ENCODE data around the gene OSBPL5.
"Not testable (repeated sequence)": the region's sequence is repeated elsewhere in the genome, so short reads cannot be mapped to it uniquely, and the experiment has no call there.

DNA sequence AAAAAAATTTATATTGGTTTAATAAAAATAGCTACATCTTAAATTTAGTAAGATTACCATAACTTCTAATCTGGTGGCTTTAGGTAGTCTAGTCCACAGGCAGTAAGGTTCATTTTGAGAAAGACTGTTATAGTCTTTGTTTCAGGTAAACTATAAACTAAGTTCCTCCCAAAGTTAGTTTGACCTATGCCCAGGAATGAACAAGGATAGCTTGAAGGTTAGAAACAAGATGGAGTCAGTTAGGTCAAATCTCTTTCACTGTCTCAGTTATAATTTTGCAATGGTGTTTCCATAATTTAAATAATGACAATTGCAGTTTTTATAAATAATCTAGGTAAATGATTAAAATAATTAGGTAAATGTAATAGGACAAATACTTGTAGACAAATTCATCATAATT is 51.4 kb downstream of the OSBPL5 start:
- not testable (repeated sequence) for TF ChIP-seq EZH2 (IDR thresholded peaks at IDR 0.05; ENCODE audit: low read length, missing control alignments)
- TF ChIP-seq, protein P1, sequence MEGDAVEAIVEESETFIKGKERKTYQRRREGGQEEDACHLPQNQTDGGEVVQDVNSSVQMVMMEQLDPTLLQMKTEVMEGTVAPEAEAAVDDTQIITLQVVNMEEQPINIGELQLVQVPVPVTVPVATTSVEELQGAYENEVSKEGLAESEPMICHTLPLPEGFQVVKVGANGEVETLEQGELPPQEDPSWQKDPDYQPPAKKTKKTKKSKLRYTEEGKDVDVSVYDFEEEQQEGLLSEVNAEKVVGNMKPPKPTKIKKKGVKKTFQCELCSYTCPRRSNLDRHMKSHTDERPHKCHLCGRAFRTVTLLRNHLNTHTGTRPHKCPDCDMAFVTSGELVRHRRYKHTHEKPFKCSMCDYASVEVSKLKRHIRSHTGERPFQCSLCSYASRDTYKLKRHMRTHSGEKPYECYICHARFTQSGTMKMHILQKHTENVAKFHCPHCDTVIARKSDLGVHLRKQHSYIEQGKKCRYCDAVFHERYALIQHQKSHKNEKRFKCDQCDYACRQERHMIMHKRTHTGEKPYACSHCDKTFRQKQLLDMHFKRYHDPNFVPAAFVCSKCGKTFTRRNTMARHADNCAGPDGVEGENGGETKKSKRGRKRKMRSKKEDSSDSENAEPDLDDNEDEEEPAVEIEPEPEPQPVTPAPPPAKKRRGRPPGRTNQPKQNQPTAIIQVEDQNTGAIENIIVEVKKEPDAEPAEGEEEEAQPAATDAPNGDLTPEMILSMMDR (conservative IDR thresholded peaks at IDR 0.05 in 1 of 2, IDR thresholded peaks at IDR 0.05 in 1 of 2; ENCODE audit: low read depth in 1 of 2, low read length in 2 of 2): not testable (repeated sequence)
